HG02763 (cell line): Measurements from ENCODE around the gene SRSF2.
"Not testable (repeated sequence)": the region's sequence is repeated elsewhere in the genome, so short reads cannot be mapped to it uniquely, and the experiment has no call there.

Experiments used
- ATAC-seq: cut with Tn5 transposase; IDR thresholded peaks from one replicate; pipeline ENCODE4 v1.9.1; 2021; ENCODE audit warnings: mild to moderate bottlenecking, moderate library complexity; ENCODE audit not compliant: unreplicated experiment

The SRSF2 gene

GRCh38 chr17:76702076-76702475 is 35.1 kb downstream of the SRSF2 start:
- no peak for ATAC-seq

DNA sequence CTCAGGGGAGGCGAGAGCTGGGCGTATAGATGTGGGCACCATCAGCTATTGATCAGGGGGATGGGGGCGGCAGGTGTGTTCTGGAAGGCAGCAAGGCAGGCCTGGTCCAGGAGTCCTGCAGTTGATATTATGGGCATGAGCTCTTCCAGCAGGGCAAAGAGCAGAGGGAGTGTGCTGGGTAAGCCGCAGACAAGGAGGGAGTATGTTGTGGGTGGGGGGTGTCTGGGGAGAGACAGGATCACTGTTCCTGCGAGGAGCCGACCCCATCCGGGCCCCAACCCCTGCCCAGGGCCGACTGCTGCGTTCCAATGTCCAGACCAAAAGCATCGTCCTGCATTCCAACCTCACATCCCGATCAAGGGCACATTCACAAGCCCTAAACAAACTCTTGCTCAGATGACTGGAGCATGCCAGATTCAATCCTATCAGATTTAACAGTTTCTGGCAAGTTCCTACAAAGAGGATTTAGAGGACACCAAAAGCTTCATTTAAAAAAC is 35.6 kb downstream of the SRSF2 start:
- no peak for ATAC-seq

- no peak for ATAC-seq
Observed at GRCh38 chr17:76700617-76701470, 36.3 kb downstream of the SRSF2 start.

DNA sequence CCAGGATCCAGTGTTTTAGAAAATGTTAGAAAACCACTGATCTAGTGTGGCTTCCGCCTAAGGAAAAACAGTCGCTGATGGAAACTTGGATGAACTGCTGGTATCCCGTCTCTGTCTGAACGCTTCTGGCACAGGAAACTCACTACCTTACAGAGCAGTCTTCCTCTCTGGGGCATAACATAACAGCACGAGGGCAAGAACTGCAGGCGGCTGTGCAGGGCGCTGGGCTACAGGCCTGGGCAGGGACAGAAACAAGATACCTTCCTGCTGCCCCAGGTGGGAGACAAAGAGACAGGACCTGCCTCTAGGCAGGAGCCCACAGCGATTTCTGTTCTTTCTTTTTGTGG is 36.9 kb downstream of the SRSF2 start:
- ATAC-seq, result no peak

DNA sequence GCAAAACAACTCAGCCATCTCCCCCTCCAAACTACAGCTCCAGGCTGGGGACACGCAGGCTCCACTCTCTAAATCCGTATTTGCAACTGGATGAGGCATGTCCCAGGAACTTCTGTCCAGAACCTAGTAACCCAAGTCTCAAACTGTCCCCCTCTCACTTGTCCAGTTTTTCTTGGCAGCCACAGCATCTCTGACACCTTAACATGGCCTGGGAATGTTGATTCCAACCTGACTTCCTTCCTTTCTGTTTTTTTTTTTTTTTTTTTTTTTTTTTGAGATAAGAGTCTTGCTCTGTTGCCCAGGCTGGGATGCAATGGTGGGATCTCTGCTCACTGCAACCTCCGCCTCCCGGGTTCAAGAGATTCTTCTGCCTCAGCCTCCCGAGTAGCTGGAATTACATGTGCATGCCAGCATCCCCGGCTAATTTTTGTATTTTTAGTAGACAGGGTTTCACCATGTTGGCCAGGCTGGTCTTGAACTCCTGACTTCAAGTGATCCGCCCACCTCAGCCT is 38.6 kb downstream of the SRSF2 start:
- ATAC-seq, result not testable (repeated sequence)

DNA sequence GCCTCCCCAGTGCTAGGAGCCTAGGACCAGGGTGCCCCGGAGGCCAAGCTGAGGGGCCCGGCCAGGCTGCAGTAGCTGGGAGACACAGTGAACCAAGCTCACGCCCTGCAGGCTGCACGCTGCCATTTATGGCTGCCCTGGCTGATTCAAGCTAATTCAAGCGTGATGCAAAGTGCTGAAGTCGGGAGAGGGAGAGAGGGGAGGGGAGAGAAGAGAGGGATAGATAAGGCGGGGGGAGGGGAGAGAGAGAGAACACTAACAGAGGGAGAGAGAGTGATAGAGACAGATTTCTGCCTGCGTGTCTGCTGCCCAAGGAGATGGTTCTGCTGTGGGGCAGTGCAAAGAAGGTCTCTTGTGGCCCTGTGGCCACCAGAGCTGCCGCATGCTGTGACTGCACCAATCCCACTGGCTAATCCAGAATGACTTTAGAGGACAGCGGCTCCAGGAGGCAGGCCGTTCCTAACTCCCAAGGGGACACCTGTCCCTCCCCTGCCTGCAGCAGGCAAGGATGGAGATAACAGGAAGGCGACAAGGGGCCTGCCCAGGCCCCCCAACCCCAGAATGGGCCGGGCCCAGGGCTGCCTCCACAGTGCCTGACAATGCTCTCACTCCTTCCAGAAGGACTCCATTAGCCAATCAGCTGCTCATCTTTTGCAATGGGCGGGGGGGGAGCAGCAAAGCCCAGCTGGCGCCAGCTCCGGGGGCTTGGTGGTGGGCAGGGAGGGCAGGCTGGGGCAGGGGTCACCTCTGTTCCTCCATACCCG is 39.2 kb downstream of the SRSF2 start:
- no peak for ATAC-seq

DNA sequence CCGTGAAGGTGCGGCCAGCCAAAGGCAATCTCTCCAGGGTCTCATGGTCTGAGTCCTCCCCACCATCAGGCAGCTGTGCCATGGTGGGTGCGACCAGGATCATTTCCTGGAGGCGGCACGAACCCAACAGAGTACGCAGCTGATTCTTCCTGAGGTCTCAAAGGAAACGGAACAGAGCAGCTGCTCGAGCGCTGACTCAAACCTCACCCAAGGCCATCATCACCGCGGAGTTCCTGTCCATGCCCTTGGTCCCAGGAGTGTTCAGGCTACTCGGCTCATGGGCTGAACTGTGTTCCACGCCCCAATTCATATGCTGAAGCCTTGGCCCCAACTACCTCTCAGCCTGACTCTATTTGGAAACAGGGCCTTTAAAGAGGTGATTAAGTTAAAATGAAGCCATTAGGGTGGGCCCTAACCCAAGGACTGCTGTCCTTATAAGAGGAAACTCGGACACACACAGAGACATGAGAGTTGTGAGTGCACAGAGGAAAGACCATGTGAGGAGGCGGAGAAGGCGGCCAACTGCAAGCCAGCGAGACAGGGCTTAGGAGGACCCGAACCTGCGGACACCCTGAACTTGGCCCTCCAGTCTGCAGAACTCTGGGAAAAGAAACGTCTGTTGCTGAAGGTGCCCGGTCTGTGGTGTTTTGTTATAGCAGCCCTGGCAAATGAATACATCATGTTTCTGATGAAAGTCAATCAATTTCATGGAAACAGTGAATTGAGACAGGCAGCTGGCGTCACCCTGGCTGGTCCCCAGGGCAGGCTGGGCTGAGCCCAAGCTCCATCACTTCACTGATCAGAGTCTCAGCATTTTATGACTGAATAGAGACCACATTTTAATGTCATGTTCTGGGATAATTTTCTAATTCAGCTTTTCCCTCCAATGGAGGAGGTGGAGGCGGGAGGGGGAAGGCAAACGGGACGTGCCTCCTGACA is 40.1 kb downstream of the SRSF2 start:
- no peak for ATAC-seq

DNA sequence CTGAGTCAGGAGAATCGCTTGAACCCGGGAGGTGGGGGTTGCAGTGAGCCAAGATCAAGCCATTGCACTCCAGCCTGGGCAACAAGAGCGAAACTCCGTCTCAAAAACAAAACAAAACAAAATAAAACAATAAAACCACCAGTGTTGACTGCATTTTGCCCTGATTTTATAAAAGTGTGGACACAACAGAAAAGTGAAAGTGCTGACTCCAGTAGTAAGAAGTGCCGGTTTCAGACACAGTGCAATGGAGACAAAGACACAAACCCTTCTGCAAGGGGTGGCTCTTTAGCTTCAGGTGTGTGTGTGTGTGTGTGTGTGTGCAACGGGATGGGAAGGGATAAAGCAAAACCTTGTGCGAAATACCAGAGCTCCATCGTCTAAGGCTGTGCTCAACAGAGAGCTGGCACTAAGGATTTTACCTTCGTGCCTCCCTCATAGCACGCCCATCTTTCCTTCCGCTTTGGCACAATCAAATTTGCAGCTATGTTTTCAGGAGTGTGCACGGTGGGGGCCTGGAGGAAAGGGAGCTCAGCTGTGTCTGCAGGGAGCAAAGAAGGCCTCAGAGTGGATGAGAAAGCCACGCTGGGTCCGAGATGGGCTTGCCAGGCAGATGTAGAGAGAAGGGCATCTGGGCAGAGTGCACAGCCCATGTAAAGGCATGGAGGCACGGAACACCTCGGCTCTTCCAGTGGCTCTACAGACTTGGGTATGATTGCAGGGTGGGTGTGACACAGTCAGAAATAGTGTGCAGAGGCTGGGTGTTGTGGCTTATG is 41.9 kb downstream of the SRSF2 start:
- no peak for ATAC-seq

- no peak for ATAC-seq
Observed at GRCh38 chr17:76691379-76692191, 45.5 kb downstream of the SRSF2 start.

GRCh38 chr17:76690596-76691280 is 46.4 kb downstream of the SRSF2 start:
- no peak for ATAC-seq

DNA sequence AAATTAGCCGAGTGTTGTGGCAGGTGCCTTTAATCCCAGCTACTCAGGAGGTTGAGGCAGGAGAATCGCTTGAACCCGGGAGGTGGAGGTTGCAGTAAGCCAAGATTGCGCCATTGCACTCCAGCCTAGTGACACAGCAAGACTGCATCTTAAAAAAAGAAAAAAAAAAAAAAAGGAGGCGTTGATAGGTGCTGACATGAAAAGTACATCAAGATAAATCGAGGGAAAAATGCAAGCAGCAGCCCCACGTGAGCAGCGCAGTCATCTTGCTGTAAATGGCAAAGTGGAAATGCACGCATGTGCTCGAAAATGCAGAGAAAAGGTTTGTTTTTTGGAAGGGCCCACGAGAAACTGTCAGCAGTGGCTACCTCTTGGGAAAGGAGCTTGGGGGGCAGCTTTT is 47.3 kb downstream of the SRSF2 start:
- ATAC-seq, result no peak

- ATAC-seq, result no peak
Observed at GRCh38 chr17:76688165-76688622, 48.9 kb downstream of the SRSF2 start.

DNA sequence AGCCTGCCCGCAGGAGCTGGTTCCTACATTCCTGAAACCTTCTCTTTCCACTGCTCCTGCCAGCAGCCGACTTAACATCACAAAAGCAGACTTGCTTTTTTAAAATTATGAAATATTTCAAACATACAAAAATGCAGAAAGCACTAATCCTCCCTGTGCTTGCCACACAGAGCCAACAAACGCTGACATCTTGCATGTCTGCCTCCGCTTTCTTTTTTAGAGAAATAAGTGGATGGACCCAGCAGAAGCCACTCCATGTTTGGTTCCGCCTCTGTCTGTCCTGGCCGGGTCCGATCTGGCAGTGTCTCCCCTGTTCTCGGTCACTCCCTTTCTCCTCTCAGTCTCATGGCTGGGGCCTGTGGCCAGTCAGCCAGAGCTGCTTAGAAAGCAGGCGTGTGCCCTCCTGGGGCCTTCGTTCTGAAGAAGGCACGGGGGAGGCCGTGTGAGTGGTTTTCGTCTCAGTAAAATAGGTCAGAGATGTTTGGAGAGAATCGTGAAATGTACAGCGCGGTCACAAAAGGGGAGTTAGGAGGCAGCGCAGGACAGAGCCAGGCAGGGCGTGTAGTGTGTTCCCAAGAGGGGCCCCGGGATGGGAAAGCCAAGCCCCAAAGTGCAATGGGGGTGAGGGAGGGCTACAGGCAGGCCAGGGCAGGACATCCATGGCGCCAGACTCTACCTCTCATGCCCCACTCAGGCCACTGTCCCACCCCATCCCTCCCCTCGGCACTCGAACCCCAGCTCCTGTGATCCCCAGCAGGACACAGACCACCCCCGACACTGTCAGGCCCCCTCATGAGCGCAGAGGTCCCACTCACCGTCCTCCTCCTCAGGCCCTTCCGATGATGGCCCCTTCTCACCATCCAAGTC is 49.6 kb downstream of the SRSF2 start:
- ATAC-seq, result no peak

DNA sequence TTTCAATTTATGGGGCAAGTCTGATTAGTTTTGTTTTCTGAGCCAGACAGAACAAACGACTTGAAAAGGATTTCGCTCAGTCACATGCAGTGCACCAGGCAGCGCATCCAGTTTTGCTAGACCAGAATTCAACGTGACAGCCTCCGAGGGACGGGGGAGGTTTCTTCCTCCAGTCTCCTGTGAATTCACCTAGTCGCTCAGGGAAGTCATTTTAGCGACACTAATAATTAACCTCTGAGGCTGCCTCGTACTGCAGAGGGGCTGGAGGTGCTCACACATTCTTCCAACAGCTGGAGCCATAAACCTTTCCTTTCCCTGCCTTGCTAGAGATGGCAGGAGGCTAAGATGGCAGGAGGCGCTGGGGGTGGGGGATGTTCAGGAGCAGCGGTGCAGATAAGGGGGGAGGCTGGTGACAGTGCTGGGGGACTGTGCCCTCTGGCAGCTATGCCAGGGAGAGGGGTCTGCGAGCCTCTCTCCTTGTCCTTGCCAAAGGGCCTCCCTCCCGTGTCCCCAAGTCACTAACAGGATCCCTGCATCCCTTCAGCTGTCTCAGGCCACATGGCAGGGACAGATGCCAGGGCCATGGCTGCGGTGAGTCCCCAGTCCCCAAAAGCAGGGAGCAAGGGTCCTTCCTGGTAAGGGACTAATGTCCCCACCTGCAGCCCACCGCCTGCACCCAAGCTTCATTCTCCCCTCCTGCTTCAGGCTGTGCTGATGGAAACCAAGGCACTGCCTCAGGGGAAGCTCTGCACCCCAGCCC is 50.4 kb downstream of the SRSF2 start:
- no peak for ATAC-seq

GRCh38 chr17:76685846-76686245 is 51.3 kb downstream of the SRSF2 start:
- ATAC-seq, result no peak

DNA sequence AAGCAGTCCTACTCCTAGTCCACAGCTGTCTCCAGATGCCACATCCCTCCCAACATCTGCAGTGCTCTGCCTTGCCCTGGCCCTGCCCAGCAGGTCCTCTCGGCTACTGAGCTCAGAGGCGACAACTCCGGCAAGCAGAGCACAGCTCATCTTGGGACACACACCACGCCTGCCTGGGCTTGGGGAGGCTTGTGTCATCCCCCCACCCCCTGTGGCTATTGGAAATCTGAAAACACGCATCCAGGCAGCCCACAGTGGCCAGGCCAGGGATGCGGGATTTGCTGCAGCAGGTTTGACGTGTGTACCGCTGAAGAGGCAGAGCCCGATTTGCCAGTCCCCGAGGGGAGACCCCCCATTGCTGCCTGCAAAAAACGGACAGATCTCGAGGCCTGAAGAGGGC is 51.8 kb downstream of the SRSF2 start:
- ATAC-seq, result no peak

GRCh38 chr17:76684756-76685155 is 52.4 kb downstream of the SRSF2 start:
- ATAC-seq, result no peak
